NCI-H345 (cell line): ENCODE data around the gene CTSA.
"Not testable (repeated sequence)": the region's sequence is repeated elsewhere in the genome, so short reads cannot be mapped to it uniquely, and the experiment has no call there.

Source experiments
- DNase-seq: peaks from one replicate; lab custom pipeline; 2025; lab: John Stamatoyannopoulos, UW

The CTSA gene

GRCh38 chr20:45896641-45897161 lies 5.6 kb downstream of the CTSA start:
- no peak for DNase-seq

- no peak for DNase-seq
Observed at GRCh38 chr20:45897289-45897688, 6.2 kb downstream of the CTSA start.

DNA sequence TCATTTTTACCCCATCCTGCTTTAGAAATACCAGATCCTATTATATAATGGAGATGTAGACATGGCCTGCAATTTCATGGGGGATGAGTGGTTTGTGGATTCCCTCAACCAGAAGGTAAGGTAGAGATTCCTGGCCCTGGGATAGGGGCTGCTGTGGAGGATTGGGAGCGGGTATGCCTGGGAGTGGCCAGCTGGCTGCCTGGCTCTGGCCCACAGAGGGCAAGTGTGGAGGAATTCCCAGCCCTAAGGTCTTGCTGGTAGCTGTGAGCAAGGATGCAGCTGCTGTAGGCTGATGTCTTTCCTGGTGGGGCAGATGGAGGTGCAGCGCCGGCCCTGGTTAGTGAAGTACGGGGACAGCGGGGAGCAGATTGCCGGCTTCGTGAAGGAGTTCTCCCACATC lies 6.6 kb downstream of the CTSA start:
- no peak for DNase-seq

- no peak for DNase-seq
Observed at GRCh38 chr20:45898285-45898684, 7.2 kb downstream of the CTSA start.

- DNase-seq: no peak
Observed at GRCh38 chr20:45899046-45899835, 8.1 kb downstream of the CTSA start.

DNA sequence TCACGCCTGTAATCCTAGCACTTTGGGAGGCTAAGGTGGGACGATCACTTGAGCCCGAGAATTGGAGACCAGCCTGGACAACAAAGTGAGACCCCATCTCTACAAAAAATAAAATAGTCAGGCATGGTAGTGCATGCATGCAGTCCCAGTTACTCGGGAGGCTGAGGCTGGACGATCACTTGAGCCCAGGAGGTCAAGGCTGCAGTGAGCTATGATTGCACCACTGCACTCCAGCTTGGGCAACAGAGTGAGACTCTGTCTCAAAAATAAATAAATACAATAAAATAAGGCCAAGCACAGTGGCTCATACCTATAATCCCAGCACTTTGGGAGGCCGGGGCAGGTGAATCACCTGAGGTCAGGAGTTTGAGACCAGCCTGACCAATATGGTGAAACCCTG lies 10.2 kb downstream of the CTSA start:
- DNase-seq: not testable (repeated sequence)

DNA sequence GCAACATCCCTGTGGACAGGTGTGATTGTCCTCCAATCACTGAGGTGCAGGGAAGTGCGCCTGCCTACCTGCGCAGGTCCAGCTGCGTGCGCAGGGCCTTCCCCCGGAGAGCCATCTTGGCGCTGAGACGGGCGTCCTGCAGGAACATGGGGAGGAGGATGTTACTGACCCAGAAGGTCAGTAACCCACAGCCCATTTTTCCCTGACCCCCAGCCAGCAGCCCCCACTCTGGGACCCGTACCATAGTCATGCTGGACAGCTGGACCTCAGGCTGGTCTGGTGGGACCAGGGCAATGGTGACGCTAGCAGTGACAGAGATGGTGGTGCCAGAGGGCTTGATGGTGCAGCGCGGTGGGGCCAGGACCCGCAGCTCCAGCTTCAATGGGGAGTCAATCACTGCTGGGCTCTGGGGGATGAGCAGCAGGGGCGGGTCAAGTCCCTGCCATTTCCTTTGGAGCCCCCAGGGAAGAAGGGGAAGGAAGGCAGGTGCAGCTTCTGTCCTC lies 11.1 kb downstream of the CTSA start:
- no peak for DNase-seq

- no peak for DNase-seq
Observed at GRCh38 chr20:45904583-45905504, 13.7 kb downstream of the CTSA start.

DNA sequence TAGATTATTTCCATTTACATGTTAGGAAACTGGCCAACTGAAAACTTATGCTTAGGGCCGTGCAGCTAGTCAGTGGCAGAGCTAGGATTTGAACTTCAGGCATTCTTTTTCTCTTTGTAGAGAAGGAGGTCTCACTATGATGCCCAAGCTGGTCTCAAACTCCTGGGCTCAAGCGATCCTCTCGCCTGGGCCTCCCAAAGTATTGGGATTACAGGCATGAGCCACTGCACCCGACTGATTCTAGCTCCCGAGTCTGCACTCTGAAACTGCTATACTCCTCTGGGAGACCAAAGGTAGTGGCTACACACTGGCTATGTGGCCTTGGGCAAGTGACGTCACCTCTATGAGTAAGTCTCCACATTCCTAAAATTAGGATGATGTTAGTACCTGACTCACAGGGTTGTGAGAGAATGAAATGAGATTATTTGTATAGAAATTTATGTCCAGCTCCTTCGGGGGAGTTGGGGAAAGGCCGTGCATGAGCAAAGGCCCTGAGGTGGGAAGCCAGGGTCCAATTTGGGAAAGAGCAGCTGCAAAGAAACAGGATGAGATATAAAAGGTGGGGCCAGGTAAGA lies 14.5 kb downstream of the CTSA start:
- no peak for DNase-seq

DNA sequence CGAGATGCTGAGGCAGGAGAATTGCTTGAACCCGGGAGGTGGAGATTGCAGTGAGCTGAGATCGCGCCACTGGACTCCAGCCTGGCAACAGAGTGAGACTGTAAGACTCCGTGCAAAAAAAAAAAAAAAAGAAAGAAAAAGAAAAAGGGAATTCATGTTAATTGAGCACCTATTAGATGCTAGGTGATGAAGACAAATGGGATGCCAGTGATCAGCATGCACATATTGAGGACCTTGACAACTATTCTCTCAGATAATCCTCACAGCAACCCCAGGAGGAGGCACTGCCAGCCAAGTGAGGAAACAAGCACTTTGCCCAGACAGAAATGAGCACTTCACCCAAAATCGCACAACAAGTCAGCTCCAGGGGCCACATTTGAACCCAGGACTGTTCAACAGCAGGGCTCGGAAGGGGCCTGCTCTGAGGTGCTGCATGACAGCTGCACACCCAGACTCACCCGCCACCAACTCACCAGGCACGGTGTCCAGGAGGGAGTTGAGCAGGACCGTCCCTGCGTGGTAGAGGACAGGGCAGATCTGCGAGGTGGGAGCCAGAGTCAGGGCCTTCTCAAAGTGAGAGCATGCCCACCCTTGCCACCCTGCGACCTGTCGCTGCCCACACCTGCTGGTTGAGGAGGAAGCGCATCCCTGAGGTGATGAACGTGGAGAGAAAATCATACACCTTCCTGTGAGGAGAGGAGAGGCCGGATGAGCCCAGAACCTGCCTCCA lies 16.2 kb downstream of the CTSA start:
- no peak for DNase-seq

DNA sequence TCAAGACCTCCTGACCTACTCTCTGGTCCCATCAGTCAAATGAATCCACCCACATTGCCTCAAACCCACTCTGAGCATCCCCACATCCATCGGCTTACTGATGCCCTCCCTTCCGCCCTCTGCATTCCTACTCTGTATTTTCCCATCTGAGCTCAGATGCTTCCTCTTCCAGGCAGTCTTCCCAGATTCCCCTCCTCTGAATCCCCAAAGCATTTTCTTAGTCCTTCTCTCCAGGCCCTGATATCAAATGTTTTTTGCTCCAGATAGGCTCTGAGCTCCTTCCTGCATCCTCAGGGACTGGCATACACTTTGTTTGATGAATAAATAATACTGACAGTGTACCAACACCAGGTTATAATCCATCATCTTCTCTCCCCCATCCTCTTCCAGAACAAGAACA lies 16.9 kb downstream of the CTSA start:
- DNase-seq: no peak

DNA sequence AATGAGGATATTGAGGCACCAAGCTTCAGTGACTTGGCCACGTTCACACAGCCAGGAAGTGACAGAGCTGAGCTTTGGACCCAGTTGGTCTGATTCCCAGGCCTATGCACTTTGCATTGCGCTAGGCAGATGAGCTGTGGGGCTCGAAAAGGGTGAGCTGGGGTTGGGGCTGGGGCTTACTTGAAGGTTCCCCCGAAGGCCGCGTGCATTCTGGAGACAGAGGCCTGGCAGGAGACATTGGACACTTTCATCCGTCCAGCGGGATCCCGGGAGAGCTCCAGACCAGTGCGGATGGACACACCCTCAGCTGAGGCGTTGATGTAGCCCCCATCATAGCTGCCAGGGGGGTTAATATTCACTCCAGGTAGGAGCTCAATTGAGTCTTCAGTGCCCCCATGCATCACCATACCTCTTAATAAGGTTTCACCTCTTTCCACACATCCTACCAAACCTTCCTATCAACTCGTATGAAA lies 18.2 kb downstream of the CTSA start:
- DNase-seq: no peak

DNA sequence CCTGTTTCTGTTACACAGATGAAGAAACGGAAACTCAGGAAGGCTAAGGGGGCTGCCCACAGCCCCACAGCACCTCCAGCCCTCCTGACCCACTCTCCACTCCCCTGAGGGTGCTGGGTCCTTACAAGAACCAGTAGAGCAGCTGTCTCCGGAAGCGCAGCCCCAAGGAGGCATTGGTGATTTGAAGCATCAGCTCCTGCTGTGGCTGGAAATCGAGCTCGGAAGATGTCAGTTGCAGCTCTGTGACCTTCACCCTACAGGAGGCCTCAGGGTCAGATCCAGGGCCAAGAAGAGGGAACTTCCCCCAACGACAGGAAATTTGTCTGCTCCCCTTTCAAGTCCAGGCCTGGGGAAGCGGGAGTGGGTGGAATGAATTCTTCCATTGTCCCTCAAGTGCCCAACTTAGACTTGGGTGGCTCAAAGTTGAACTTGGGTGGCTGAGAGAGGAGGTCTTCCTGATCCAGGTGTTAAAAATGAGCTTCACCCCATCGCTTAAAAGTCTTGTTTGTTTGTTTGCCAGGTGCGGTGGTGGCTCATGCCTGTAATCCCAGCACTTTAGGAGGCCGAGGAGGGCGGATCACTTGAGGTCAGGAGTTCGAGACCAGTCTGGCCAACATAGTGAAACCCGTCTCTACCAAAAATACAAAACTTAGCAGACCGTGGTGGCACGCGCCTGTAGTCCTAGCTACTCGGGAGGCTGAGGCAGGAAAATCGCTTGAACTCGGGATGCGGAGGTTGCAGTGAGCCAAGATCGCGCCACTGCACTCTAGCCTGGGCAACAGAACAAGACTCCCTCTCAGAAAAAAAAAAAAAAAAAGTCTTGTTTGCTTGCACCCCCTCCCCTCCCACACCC lies 18.9 kb downstream of the CTSA start:
- DNase-seq: no peak

- peak; percentile 89 for DNase-seq
Observed at GRCh38 chr20:45910670-45911485, 19.7 kb downstream of the CTSA start.

GRCh38 chr20:45911486-45912343 lies 20.6 kb downstream of the CTSA start, which contains the start of gene PLTP:
TSS of gene PLTP (minus strand) at chr20:45912155. CDS start at chr20:45911452, 703 bp downstream.
- DNase-seq: peak; percentile 48

DNA sequence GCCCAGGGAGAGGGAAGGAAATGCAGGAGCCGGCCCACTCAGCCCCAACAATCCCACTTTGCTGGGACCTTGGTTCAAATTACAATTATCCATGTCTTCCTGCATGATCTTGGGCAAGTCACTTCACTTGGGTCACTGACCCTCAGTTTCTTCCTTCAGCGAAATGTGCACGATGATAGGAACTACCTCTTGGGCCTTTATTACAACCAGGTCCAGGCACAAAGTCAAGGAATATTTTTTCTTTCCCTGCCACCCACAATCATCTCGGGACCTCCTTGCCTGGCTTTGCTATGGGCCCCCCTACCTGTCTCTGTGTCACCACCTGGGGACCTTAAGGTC lies 21.2 kb downstream of the CTSA start:
- DNase-seq: no peak

DNA sequence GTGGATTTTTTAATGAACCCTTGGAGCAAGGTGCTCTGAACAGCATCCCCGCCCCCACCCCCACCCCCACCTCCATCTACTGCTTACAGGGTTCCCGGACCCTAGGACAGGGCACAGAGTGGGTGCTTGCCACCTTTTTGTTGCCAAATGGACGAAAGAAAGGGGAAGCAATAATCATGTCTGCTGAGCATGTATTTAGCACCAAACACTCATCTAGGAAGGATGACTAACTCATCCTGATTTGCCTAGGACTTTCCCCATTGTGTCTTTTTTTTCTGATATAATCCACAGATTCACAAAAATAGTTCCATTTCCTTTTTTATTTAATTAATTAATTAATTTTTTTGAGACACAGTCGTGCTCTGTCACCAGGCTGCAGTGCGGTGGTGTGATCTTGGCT lies 22.0 kb downstream of the CTSA start:
- DNase-seq: no peak

- no peak for DNase-seq
Observed at GRCh38 chr20:45917790-45918141, 26.6 kb downstream of the CTSA start.
